ENCODE measurements around the gene TRMT11. TPM values are rescaled to one million over a fixed set of nuclear protein-coding genes. Genes with fewer than 3 reads are reported as not detected.

TRMT11 gene
- total and polyA plus RNA-seq, 2 donors from 2014 or later, result 10.6 to 25.1 TPM

DNA sequence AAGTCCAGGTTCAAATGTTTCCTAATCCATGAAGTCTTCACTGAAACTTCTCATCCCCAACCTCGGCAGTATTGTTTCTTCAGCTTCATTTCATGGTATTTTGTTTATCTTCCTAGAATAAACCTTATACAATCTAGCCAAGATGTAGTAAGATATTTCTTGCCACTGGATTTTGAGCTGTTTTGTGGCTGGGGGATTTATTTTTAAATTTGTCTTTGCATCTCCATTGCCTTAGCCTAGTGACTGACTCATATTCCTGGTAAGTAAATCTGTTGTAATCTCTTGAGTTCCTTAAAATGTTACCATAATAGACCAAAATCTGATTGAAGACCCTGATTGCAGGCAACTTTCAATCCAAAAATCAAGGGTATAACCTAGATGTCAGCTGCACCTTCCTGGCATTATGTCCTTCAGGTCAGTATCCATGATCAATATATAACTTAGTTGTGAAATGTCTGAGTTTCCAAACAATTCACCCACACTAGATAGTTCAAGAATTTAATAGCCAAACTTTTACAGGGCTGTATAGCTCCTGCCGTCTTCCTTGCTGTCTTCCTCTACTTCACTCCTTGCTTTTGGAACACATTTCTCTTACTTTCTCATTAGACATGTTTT is 4.7 kb upstream of the TRMT11 start:
- no peak overlapping the region for H3K9ac ChIP-seq (ENCODE audit: low read length in 3 of 3)
- H3K36me3 ChIP-seq (ENCODE audit: control insufficient read depth in 2 of 3, insufficient read depth in 3 of 3, low read length in 3 of 3), result no peaks in the 10 kb centered on the region
- intact Hi-C loops (cut with DNase I), result no loop called here
- H3K9me3 ChIP-seq (ENCODE audit: control insufficient read depth in 2 of 3, insufficient read depth in 1 of 3, low read length in 3 of 3), result no peaks in the 10 kb centered on the region
- no peak overlapping the region for H3K4me3 ChIP-seq (ENCODE audit: low read length in 3 of 3)
- no peak for DNase-seq
- no peak overlapping the region for H3K27ac ChIP-seq (ENCODE audit: low read depth in 2 of 2, low read length in 2 of 2)
- no peaks in the 10 kb centered on the region for H3K27me3 ChIP-seq (ENCODE audit: control insufficient read depth, insufficient read depth, low read length)
- FAIRE-seq, result no peak
- TF ChIP-seq, protein P1, sequence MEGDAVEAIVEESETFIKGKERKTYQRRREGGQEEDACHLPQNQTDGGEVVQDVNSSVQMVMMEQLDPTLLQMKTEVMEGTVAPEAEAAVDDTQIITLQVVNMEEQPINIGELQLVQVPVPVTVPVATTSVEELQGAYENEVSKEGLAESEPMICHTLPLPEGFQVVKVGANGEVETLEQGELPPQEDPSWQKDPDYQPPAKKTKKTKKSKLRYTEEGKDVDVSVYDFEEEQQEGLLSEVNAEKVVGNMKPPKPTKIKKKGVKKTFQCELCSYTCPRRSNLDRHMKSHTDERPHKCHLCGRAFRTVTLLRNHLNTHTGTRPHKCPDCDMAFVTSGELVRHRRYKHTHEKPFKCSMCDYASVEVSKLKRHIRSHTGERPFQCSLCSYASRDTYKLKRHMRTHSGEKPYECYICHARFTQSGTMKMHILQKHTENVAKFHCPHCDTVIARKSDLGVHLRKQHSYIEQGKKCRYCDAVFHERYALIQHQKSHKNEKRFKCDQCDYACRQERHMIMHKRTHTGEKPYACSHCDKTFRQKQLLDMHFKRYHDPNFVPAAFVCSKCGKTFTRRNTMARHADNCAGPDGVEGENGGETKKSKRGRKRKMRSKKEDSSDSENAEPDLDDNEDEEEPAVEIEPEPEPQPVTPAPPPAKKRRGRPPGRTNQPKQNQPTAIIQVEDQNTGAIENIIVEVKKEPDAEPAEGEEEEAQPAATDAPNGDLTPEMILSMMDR (IDR thresholded peaks at IDR 0.05; ENCODE audit: borderline replicate concordance, extremely low read depth, insufficient read depth), result no peak
- peaks cover 0 to 8% (median 0%) of the 10 kb centered on the region in 3 donors for H3K4me1 ChIP-seq (ENCODE audit: control insufficient read depth in 2 of 3, insufficient read depth in 2 of 3, low read depth in 1 of 3, low read length in 3 of 3)

DNA sequence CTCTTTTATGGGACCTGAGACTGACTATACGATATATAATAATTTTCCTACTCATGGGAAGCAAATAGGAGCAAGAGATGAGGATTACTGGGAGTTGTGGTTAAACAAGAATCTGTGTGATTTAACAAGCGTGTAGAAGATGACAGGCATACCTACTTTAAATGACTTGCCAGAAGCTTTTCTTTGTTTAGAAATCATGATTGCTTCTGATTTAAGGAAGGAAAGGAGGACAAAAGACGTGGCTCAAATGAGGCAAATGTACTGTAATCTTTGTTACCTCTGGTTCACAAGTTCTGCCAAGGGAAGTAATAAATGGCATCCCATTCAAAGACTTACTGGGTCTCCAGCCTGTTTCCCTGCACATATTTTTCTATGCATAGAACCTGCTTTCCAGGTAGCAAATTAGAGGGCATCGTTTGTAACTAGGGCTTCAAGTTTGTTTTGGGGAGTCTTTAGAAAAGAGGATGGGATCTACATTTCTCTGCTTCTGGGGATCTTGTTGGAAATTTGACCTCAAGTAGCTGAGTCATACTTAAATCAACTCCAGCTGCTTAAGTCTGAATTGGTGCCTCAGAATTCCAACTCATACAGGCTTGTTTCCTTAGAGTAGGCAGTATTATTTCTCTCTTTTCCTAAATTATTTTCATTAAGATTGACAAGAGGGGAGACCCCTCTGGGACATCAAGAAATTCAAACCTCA is 2.9 kb upstream of the TRMT11 start:
- Histone ChIP-seq H3K36me3 (ENCODE audit: control insufficient read depth in 2 of 3, insufficient read depth in 3 of 3, low read length in 3 of 3) (no peaks in the 10 kb centered on the region), H3K27ac (ENCODE audit: low read depth in 2 of 2, low read length in 2 of 2) (no peak overlapping the region), H3K4me3 (ENCODE audit: low read length in 3 of 3) (no peak overlapping the region), H3K9me3 (ENCODE audit: control insufficient read depth in 2 of 3, insufficient read depth in 1 of 3, low read length in 3 of 3) (no peaks in the 10 kb centered on the region), H3K9ac (ENCODE audit: low read length in 3 of 3) (no peak overlapping the region), H3K27me3 (ENCODE audit: control insufficient read depth, insufficient read depth, low read length) (no peaks in the 10 kb centered on the region), H3K4me1 (ENCODE audit: control insufficient read depth in 2 of 3, insufficient read depth in 2 of 3, low read depth in 1 of 3, low read length in 3 of 3) (peaks cover 0 to 8% (median 0%) of the 10 kb centered on the region in 3 donors)
- intact Hi-C loops (cut with DNase I), result no loop called here
- DNase-seq, result no peak
- TF ChIP-seq, protein P1 (IDR thresholded peaks at IDR 0.05; ENCODE audit: borderline replicate concordance, extremely low read depth, insufficient read depth), result no peak
- FAIRE-seq, result no peak

DNA sequence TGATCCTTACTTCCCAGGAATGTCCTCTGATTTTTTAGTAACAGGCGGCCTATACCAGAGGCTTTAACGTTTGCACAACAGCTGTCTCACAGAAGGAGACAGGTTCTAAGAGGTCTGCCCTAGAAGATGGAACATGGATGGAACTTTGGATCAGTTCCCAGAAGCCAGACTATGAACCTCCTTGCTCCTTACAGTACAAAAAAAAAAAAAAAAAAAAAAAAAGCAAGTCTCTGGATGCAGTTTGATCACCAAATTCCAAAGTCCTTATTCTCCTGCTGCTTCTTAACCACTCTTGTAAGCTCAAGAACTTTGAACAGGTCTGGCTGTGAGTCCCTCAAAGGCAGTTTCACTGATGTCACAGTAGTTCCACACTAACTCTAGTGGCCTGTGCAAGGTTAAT is 2.0 kb upstream of the TRMT11 start:
- DNase-seq (peak in 1 of 5 donors; percentile 8), FAIRE-seq (no peak)
- Histone ChIP-seq H3K9me3 (ENCODE audit: control insufficient read depth in 2 of 3, insufficient read depth in 1 of 3, low read length in 3 of 3) (no peaks in the 10 kb centered on the region), H3K27me3 (ENCODE audit: control insufficient read depth, insufficient read depth, low read length) (no peaks in the 10 kb centered on the region), H3K36me3 (ENCODE audit: control insufficient read depth in 2 of 3, insufficient read depth in 3 of 3, low read length in 3 of 3) (no peaks in the 10 kb centered on the region), H3K9ac (ENCODE audit: low read length in 3 of 3) (no peak overlapping the region), H3K4me3 (ENCODE audit: low read length in 3 of 3) (no peak overlapping the region), H3K27ac (ENCODE audit: low read depth in 2 of 2, low read length in 2 of 2) (peak overlapping the region in 1 of 2 donors; percentile 47), H3K4me1 (ENCODE audit: control insufficient read depth in 2 of 3, insufficient read depth in 2 of 3, low read depth in 1 of 3, low read length in 3 of 3) (peaks cover 0 to 8% (median 0%) of the 10 kb centered on the region in 3 donors)
- intact Hi-C loops (cut with DNase I), result no loop called here
- TF ChIP-seq, protein P1 (IDR thresholded peaks at IDR 0.05; ENCODE audit: borderline replicate concordance, extremely low read depth, insufficient read depth), result no peak
